ENCODE measurements around the gene SAPCD2. TPM values are rescaled to one million over a fixed set of nuclear protein-coding genes. Genes with fewer than 3 reads are reported as not detected.

The SAPCD2 gene
- total RNA-seq, 1 donor from 2014 or later, result 1.2 TPM

Small RNA genes lying within 50 kb of the gene (small RNA-seq; reads per million reads assigned to genes)
- not detected for gene RF00153

Other genes with a start within 250 kb of the SAPCD2 start
- gene AJM1, start 228.1 kb downstream of the SAPCD2 start, total RNA-seq, result 0.82 TPM
- gene PHPT1, start 221.1 kb downstream of the SAPCD2 start, total RNA-seq, result 143 TPM
- 4.1 TPM for gene MAMDC4, start 218.2 kb downstream of the SAPCD2 start, total RNA-seq
- gene EDF1, start 204.2 kb downstream of the SAPCD2 start, total RNA-seq, result 140 TPM
- 7.3 TPM for gene TRAF2, start 184.0 kb downstream of the SAPCD2 start, total RNA-seq
- gene FBXW5, start 125.8 kb downstream of the SAPCD2 start, total RNA-seq, result 62.4 TPM
- gene C8G, start 125.3 kb downstream of the SAPCD2 start, total RNA-seq, result not detected
- gene LCN12, start 118.3 kb downstream of the SAPCD2 start, total RNA-seq, result not detected
- gene PTGDS, start 93.1 kb downstream of the SAPCD2 start, total RNA-seq, result 61.1 TPM
- 0.82 TPM for gene LCNL1, start 87.6 kb downstream of the SAPCD2 start, total RNA-seq
- gene PAXX, start 78.1 kb downstream of the SAPCD2 start, total RNA-seq, result 13.5 TPM
- not detected for gene CLIC3, start 74.0 kb downstream of the SAPCD2 start, total RNA-seq
- 20.8 TPM for gene ABCA2, start 42.3 kb downstream of the SAPCD2 start, total RNA-seq
- not detected for gene FUT7, start 38.5 kb downstream of the SAPCD2 start, total RNA-seq
- gene NPDC1, start 24.4 kb downstream of the SAPCD2 start, total RNA-seq, result 16.3 TPM
- gene ENTPD2, start 16.5 kb downstream of the SAPCD2 start, total RNA-seq, result 0.82 TPM
- gene UAP1L1, start 7.0 kb upstream of the SAPCD2 start, total RNA-seq, result 0.41 TPM
- gene MAN1B1, start 16.4 kb upstream of the SAPCD2 start, total RNA-seq, result 42.0 TPM
- 38.3 TPM for gene DPP7, start 44.2 kb upstream of the SAPCD2 start, total RNA-seq
- 29.8 TPM for gene GRIN1, start 68.6 kb upstream of the SAPCD2 start, total RNA-seq
- gene LRRC26, start 99.5 kb upstream of the SAPCD2 start, total RNA-seq, result 0.41 TPM
- not detected for gene TMEM210, start 101.5 kb upstream of the SAPCD2 start, total RNA-seq
- gene ANAPC2, start 118.0 kb upstream of the SAPCD2 start, total RNA-seq, result 22.4 TPM
- 24.5 TPM for gene SSNA1, start 118.1 kb upstream of the SAPCD2 start, total RNA-seq
- gene TPRN, start 130.2 kb upstream of the SAPCD2 start, total RNA-seq, result 6.1 TPM
- gene TMEM203, start 135.1 kb upstream of the SAPCD2 start, total RNA-seq, result 34.2 TPM
- 3.3 TPM for gene NDOR1, start 135.1 kb upstream of the SAPCD2 start, total RNA-seq
- gene RNF208, start 151.7 kb upstream of the SAPCD2 start, total RNA-seq, result 0.82 TPM
- under 0.01 TPM for gene CYSRT1, start 154.6 kb upstream of the SAPCD2 start, total RNA-seq
- gene RNF224, start 156.9 kb upstream of the SAPCD2 start, total RNA-seq, result not detected
- gene SLC34A3, start 160.3 kb upstream of the SAPCD2 start, total RNA-seq, result not detected
- 92.5 TPM for gene TUBB4B, start 170.7 kb upstream of the SAPCD2 start, total RNA-seq
- not detected for gene STPG3, start 180.7 kb upstream of the SAPCD2 start, total RNA-seq
- 36.7 TPM for gene NELFB, start 184.8 kb upstream of the SAPCD2 start, total RNA-seq
- gene TOR4A, start 207.2 kb upstream of the SAPCD2 start, total RNA-seq, result 0.41 TPM
- gene NRARP, start 231.7 kb upstream of the SAPCD2 start, total RNA-seq, result 3.7 TPM